NT2/D1 (cell line): ENCODE measurements around the gene SLC2A13.

Experiments used
- SUZ12 ChIP-seq: IDR thresholded peaks from 2 replicates; pipeline ENCODE4 v1.6.1; 2011; ENCODE audit not compliant: insufficient read length, insufficient read depth; ENCODE audit errors: extremely low read depth
- ZNF274 ChIP-seq: IDR thresholded peaks from 2 replicates; pipeline ENCODE4 v1.6.1; 2011; ENCODE audit warnings: mild to moderate bottlenecking, low read depth, low read length

- no peak for TF ChIP-seq SUZ12
- TF ChIP-seq ZNF274, result no peak
Observed at GRCh38 chr12:40101747-40102146, 4.1 kb downstream of the SLC2A13 start.
